Glomerular endothelial cell (primary cell): ENCODE measurements around the gene IFNL2. TPM values are rescaled to one million over a fixed set of nuclear protein-coding genes. Genes with fewer than 3 reads are reported as not detected.
"Not testable (repeated sequence)": the region's sequence is repeated elsewhere in the genome, so short reads cannot be mapped to it uniquely, and the experiment has no call there.

Experiments used
- DNase-seq: peaks from one replicate; pipeline ENCODE4 v3.0.0-alpha.2; 2011; ENCODE audit warnings: low read depth, low spot score; ENCODE audit errors: extremely low read depth
- total RNA-seq: library from RNA; depleted of rRNA; stranded (reverse); fragments of >200 nt; gene quantifications from 2 replicates; pipeline ENCODE4 v1.2.3, GENCODE V29; 2015

Gene IFNL2
- total RNA-seq, result not detected in 2 replicates

- not testable (repeated sequence) for DNase-seq
Measured at GRCh38 chr19:39268085-39268484, at the start of gene IFNL2. TSS of gene IFNL2 (plus strand) at chr19:39268396. CDS start at chr19:39268569, 173 bp downstream.

DNA sequence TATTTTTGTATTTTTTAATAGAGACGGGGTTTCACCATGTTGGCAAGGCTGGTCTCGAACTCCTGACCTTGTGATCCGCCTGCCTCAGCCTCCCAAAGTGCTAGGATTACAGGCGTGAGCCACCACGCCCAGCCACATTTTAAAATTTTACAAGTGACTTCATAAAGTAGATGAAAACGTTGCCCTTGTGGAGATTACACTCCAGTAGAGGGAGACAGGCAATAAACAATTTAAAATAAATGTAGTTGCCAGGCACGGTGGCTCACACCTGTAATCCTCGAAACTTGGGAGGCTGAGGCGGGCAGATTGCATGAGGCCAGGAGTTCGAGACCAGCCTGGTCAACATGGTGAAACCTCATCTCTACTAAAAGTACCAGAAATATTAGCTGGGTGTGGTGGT, 49.1 kb upstream of the IFNL2 start:
- not testable (repeated sequence) for DNase-seq

DNA sequence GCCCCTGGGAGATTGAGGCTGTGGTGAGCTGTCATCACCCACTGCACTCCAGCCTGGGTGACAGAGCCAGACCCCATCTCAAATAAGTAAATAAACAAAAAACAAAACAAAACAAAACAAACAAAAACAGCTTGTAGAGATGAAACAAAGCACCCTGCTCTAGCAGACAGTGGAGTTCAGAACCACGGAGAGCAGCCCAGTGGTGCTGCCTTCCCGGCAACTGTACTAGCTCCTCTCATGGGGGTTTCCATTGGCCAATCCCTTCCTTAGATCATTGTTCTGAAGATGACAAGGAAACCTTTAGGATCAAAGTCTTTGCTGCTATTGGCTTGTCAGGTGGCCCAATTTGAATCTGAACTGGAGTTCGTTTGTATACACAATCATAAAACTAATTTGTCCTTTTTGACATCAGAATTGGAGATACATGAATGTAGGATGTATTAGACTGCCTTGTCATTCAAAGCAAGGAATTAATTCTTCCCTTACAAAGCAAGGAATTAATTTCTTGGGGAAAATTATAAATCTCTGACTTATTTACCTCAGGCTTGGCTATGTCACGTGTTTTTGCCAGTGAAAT, 44.4 kb upstream of the IFNL2 start:
- no peak for DNase-seq

GRCh38 chr19:39224910-39225309, 43.3 kb upstream of the IFNL2 start:
- no peak for DNase-seq

DNA sequence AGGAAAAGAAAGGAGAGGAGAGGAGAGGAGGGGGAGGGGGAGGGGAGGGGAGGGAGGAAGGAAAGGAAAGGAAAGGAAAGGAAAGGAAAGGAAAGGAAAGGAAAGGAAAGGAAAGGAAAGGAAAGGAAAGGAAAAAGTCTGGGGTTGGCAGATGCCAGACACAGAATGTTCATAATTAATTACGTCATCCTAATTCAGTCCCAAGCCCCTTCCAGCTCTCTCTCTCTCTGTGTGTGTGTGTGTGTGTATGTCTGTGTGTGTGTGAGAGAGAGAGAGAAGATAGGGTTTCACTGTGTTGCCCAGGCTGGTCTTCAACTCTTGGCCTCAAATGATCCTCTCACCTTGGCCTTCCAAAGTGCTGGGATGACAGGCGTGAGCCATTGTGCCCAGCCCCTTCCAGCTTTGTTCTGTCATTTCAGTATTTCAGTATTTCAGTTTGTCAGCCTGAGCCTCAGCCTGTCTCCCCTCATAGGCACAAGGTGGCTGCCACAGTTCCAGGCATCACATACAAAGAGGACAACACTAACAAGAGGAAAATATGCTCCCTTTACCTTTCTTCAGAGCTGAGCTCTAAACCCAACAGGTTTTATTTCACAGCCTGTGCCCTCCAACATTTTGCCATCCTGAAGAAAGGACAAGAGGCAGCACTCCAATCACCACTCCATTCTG, 38.0 kb upstream of the IFNL2 start:
- DNase-seq, result no peak

DNA sequence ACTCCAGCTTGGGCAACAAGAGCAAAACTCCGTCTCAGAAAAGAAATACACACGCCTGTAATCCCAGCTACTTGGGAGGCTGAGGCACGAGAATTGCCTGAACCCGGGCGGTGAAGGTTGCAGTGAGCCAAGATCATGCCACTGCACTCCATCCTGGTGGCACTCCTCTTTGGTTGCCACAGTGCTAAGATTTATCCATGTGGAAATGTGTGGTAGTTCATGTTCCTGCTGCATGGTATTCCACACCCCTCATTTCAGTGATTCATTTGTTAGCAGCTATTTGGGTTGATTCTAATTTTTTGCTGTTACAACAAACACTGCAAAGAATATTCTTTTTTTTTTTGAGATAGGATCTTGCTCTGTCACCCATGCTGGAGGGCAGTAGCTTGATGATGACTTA, 35.5 kb upstream of the IFNL2 start:
- no peak for DNase-seq

DNA sequence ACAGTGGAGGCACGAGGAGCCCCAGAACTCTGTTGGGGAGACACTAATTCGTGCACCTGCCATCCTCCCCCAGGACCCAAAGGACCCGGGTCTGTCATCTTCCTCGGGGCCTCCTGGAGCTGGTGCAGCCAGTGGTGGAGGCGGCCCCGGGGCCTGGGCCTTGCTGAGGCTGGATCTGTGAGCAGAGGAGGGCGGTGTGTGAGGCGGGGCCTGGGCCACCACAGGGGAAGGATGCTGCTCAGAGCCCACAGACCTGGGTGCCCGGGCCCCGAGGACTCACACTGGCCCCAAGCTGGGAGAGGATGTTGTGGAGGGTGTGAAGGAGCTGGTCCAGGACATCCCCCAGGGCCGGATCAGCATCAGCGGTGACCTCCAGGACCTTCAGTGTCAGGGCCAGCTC, 31.7 kb upstream of the IFNL2 start:
- DNase-seq, result no peak

DNA sequence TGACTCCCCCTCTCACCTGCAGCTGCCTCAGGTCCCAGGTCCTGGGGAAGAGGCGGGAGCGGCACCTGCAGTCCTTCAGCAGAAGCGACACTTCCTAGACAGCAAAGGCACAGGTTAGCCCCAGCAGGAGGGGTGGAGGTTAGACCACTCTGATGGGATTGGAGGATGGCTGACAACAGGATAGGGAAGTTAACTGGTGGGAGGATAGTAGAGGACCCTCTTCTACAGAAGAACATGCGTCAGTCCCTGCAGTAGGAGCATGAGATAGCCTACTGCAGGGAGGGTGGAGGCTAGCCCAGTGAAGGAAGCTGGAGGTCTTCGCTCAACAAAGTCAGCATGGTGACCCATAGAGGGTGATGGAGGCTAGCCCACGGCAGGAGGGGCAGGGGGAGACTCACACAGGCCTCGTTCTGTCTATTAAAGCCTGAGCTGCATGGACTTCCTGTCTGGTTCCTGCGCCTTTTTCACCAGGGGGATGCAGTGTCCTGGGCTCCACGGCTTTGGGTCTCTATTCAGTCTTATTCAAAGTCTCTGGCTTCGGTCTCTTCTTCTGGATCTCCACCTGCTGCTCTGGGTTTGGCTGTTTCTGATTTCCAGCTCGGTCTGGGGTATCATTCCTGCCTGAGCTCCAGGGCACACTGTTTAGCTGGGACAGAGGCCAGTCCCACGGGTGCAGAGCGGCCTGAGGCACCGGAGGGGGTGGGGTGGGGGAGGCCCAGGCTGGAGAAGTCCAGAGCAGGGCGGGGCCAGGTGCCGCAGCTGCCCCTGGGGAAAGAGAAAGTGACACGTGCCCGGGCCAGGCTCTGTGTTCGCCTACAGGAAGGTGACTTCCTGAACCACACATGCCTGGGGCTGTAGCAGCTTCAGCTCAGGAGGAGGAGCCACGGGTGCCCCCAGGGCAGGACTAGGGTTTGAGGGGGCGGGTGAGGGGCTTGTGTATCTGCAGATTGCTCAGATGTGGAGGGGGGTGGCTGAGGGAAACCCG, 30.7 kb upstream of the IFNL2 start:
- no peak for DNase-seq

DNA sequence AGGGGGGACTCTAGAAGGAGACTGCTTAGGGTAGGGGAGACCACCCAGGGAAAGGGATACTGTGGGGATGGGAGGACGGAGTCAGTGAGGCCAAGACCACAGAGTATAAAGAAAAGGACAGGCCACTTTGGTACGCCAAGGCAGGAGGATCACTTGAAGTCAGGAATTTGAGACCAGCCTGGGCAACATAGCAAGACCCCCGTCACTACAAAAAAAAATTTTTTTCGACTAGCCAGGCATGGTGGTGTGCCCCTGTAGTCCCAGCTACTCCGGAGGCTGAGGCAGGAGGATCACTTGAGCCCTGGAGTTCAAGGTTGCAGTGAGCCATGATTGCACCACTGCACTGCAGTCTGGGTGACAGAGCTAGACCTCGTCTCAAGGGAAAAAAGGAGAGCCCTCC, 30.0 kb upstream of the IFNL2 start:
- DNase-seq, result no peak

- no peak for DNase-seq
Measured at GRCh38 chr19:39238944-39239343, 29.3 kb upstream of the IFNL2 start.

- no peak for DNase-seq
Measured at GRCh38 chr19:39240421-39240820, 27.8 kb upstream of the IFNL2 start.

DNA sequence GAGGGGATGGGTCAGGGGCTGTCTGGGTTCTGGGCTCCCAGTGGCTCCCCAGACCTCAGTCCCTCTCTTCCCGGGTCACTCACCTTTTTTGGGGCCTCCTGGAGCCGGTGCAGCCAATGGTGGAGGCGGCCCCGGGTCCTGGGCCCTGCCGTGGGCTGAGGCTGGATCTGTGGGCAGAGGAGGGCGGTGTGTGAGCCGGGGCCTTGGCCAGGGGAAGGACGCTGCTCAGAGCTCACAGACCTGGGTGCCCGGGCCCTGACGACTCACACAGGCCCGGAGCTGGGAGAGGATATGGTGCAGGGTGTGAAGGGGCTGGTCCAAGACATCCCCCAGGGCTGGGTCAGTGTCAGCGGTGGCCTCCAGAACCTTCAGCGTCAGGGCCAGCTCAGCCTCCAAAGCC, 24.5 kb upstream of the IFNL2 start:
- DNase-seq, result not testable (repeated sequence)

- not testable (repeated sequence) for DNase-seq
Measured at GRCh38 chr19:39244410-39245100, 23.6 kb upstream of the IFNL2 start, which contains the start of gene IFNL3. TSS of gene IFNL3 (minus strand) at chr19:39245006. CDS start at chr19:39244967, 39 bp downstream.

DNA sequence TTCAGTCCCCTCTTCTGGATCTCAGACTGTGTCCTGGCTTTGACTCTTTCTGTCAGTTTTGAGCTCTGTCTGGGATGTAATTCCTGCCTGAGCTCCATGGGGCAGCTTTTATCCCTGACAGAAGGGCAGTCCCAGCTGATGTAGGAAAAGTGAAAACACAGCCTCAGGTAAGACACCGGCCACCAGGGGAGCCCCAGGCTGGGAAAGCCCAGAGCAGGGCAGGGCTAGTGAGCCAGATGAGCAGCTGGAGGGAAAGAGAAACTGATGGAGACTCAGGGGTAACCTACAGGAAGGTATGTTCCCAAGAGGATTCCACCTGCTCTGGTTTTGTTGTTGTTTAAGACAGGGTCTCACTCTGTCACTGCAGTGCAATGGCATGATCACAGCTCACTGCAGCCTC, 23.0 kb upstream of the IFNL2 start:
- not testable (repeated sequence) for DNase-seq

- DNase-seq, result no peak
Measured at GRCh38 chr19:39246951-39247669, 21.1 kb upstream of the IFNL2 start.

DNA sequence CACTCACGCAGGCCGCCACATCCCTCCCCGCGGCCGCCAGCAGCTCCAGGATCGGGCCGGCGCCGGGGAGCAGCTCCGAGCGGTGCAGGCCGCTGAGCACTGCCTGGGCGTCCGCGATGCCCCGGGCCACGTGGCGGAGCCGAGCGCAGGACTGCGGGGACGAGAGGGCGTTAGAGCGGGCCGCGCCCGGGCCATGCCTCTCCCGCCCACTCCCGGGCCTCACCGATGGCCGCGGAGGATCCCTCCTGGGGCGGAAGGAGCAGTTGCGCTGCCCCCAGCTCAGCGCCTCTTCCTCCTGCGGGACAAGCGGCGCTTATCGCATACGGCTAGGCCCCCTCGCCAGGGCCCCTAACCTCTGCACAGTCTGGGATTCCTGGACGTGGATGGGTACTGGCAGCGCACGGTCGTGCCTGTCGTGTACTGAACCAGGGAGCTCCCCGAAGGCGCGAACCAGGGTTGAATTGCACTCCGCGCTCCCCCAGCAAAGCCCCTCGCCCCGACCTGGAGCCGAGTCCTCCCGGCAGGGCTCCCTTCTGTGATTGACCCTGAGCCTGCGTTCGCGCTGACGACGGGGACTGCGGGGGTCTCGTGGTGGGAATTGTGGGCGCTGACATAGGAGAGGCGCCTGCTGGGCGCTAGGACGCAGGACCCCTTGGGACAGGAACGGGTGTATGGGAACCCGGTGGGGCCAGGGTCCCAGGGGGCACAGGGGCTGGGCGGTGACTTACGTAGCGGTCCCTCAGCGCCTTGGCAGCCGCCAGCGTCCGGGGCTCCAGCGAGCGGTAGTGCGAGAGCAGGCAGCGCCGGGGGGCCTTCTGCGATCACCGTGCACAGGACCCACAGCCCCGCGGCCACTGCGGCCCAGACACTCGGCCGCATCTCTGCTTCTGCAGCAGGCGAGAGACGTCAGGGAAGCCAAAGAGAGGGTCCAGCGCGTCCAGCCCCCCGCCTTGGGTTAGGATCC, 20.2 kb upstream of the IFNL2 start:
- DNase-seq, result no peak

DNA sequence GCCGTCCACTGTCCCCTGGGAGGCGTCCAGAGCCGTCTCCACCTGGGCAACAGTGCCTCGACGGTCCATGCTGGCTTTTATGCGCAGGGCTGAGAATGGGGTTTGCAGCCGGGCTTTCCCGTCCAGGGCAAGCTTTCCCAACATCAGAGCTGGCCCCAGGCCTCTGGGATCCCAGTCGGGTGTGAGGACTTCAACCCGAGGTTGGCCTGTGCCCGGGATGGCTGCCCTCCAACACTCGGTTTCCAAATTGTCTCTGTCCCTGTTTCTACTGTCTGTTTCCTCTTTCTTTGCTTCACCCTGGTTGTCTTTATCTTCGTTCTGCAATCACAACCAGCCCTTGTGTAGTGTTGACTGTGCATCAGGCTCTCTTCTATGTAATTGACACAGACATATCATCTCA, 19.4 kb upstream of the IFNL2 start, which contains the start of gene IFNL4:
TSS of gene IFNL4 (minus strand) at position 51 of the 400 bp plus-strand sequence.
- DNase-seq, result no peak

GRCh38 chr19:39251081-39251480, 17.1 kb upstream of the IFNL2 start:
- DNase-seq, result no peak

DNA sequence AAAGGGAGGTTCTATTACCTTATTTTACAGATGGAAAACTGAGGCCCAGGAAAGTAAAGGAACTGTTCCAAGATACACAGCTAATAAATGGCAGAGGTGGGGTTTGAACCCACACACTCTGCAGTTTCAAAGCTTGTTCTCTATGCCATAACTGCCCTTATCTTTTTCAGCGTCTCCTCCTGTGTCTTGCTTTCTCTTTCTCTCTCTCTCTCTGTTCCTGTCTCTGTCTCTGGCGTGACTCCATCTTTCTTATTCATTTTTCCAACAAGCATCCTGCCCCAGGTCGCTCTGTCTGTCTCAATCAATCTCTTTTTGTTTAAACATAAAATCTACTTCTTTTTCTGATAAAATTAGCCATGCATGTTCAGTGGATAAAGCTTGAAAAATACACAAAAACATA, 16.4 kb upstream of the IFNL2 start:
- DNase-seq, result no peak
